Measurements from ENCODE around the gene F10. TPM values are rescaled to one million over a fixed set of nuclear protein-coding genes. Genes with fewer than 3 reads are reported as not detected.

The F10 gene
- polyA plus RNA-seq, 1 donor from 2014 or later, result not detected

DNA sequence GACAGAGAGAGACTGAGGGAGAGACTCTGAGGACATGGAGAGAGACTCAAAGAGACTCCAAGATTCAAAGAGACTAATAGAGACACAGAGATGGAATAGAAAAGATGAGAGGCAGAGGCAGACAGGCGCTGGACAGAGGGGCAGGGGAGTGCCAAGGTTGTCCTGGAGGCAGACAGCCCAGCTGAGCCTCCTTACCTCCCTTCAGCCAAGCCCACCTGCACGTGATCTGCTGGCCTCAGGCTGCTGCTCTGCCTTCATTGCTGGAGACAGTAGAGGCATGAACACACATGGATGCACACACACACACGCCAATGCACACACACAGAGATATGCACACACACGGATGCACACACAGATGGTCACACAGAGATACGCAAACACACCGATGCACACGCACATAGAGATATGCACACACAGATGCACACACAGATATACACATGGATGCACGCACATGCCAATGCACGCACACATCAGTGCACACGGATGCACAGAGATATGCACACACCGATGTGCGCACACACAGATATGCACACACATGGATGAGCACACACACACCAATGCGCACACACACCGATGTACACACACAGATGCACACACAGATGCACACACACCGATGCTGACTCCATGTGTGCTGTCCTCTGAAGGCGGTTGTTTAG is 3.3 kb upstream of the F10 start:
- Histone ChIP-seq H3K9me3 (ENCODE audit: low read length) (no peaks in the 10 kb centered on the region), H2AFZ (ENCODE audit: low read depth, low read length) (no peak overlapping the region), H3K9me2 (ENCODE audit: insufficient read depth, low read length) (no peaks in the 10 kb centered on the region), H3F3A (ENCODE audit: insufficient read depth, low read length, poor library complexity, severe bottlenecking) (no peaks in the 10 kb centered on the region), H3K27ac (ENCODE audit: low read length) (no peak overlapping the region), H3K36me3 (ENCODE audit: insufficient read depth, low read length) (no peaks in the 10 kb centered on the region), H3K79me2 (replicated peaks; ENCODE audit: insufficient read depth, low read length) (no peaks in the 10 kb centered on the region), H3K4me2 (ENCODE audit: low read length) (no peak overlapping the region), H4K20me1 (ENCODE audit: insufficient read depth) (no peaks in the 10 kb centered on the region), H3K27me3 (ENCODE audit: insufficient read depth, low read depth, low read length) (no peaks in the 10 kb centered on the region), H3K9ac (ENCODE audit: low read length) (no peak overlapping the region), H3K4me3 (ENCODE audit: low read length) (no peak overlapping the region)
- TF ChIP-seq TAF1 (IDR thresholded peaks at IDR 0.05; ENCODE audit: low read depth) (no peak), CTCF (IDR thresholded peaks at IDR 0.05; ENCODE audit: poor library complexity, severe bottlenecking) (no peak), SMC3 (conservative IDR thresholded peaks at IDR 0.05; ENCODE audit: poor library complexity) (no peak), RAD21 (conservative IDR thresholded peaks at IDR 0.05) (no peak), EZH2 (IDR thresholded peaks at IDR 0.05; ENCODE audit: borderline replicate concordance, insufficient read depth, low read length, poor library complexity, severe bottlenecking) (no peak), MXI1 (conservative IDR thresholded peaks at IDR 0.05; ENCODE audit: poor library complexity, severe bottlenecking) (no peak), POLR2AphosphoS5 (IDR thresholded peaks at IDR 0.05) (no peak), EP300 (conservative IDR thresholded peaks at IDR 0.05; ENCODE audit: poor library complexity, severe bottlenecking) (no peak)
- TF ChIP-seq, protein P1, sequence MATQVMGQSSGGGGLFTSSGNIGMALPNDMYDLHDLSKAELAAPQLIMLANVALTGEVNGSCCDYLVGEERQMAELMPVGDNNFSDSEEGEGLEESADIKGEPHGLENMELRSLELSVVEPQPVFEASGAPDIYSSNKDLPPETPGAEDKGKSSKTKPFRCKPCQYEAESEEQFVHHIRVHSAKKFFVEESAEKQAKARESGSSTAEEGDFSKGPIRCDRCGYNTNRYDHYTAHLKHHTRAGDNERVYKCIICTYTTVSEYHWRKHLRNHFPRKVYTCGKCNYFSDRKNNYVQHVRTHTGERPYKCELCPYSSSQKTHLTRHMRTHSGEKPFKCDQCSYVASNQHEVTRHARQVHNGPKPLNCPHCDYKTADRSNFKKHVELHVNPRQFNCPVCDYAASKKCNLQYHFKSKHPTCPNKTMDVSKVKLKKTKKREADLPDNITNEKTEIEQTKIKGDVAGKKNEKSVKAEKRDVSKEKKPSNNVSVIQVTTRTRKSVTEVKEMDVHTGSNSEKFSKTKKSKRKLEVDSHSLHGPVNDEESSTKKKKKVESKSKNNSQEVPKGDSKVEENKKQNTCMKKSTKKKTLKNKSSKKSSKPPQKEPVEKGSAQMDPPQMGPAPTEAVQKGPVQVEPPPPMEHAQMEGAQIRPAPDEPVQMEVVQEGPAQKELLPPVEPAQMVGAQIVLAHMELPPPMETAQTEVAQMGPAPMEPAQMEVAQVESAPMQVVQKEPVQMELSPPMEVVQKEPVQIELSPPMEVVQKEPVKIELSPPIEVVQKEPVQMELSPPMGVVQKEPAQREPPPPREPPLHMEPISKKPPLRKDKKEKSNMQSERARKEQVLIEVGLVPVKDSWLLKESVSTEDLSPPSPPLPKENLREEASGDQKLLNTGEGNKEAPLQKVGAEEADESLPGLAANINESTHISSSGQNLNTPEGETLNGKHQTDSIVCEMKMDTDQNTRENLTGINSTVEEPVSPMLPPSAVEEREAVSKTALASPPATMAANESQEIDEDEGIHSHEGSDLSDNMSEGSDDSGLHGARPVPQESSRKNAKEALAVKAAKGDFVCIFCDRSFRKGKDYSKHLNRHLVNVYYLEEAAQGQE (IDR thresholded peaks at IDR 0.05; ENCODE audit: borderline replicate concordance), result no peak

DNA sequence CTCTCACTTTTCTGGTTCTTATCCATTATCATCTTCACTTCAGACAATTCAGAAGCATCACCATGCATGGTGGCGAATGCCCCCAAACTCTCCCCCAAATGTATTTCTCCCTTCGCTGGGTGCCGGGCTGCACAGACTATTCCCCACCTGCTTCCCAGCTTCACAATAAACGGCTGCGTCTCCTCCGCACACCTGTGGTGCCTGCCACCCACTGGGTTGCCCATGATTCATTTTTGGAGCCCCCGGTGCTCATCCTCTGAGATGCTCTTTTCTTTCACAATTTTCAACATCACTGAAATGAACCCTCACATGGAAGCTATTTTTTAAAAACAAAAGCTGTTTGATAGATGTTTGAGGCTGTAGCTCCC is 2.8 kb upstream of the F10 start:
- Histone ChIP-seq H4K20me1 (ENCODE audit: insufficient read depth) (no peaks in the 10 kb centered on the region), H3K79me2 (replicated peaks; ENCODE audit: insufficient read depth, low read length) (no peaks in the 10 kb centered on the region), H2AFZ (ENCODE audit: low read depth, low read length) (no peak overlapping the region), H3K27ac (ENCODE audit: low read length) (no peak overlapping the region), H3K36me3 (ENCODE audit: insufficient read depth, low read length) (no peaks in the 10 kb centered on the region), H3K4me2 (ENCODE audit: low read length) (no peak overlapping the region), H3K9me3 (ENCODE audit: low read length) (no peaks in the 10 kb centered on the region), H3F3A (ENCODE audit: insufficient read depth, low read length, poor library complexity, severe bottlenecking) (no peaks in the 10 kb centered on the region), H3K27me3 (ENCODE audit: insufficient read depth, low read depth, low read length) (no peaks in the 10 kb centered on the region), H3K9me2 (ENCODE audit: insufficient read depth, low read length) (no peaks in the 10 kb centered on the region), H3K4me3 (ENCODE audit: low read length) (no peak overlapping the region), H3K9ac (ENCODE audit: low read length) (no peak overlapping the region)
- TF ChIP-seq TAF1 (IDR thresholded peaks at IDR 0.05; ENCODE audit: low read depth) (no peak), CTCF (IDR thresholded peaks at IDR 0.05; ENCODE audit: poor library complexity, severe bottlenecking) (no peak), SMC3 (conservative IDR thresholded peaks at IDR 0.05; ENCODE audit: poor library complexity) (no peak), MXI1 (conservative IDR thresholded peaks at IDR 0.05; ENCODE audit: poor library complexity, severe bottlenecking) (no peak), EZH2 (IDR thresholded peaks at IDR 0.05; ENCODE audit: borderline replicate concordance, insufficient read depth, low read length, poor library complexity, severe bottlenecking) (no peak), POLR2AphosphoS5 (IDR thresholded peaks at IDR 0.05) (no peak), EP300 (conservative IDR thresholded peaks at IDR 0.05; ENCODE audit: poor library complexity, severe bottlenecking) (no peak), RAD21 (conservative IDR thresholded peaks at IDR 0.05) (no peak)
- TF ChIP-seq, protein P1 (IDR thresholded peaks at IDR 0.05; ENCODE audit: borderline replicate concordance), result no peak

Data from neural cell (in vitro differentiated cells).